ENCODE data around the gene KANK3.
"Not testable (repeated sequence)": the region's sequence is repeated elsewhere in the genome, so short reads cannot be mapped to it uniquely, and the experiment has no call there.

Gene KANK3

DNA sequence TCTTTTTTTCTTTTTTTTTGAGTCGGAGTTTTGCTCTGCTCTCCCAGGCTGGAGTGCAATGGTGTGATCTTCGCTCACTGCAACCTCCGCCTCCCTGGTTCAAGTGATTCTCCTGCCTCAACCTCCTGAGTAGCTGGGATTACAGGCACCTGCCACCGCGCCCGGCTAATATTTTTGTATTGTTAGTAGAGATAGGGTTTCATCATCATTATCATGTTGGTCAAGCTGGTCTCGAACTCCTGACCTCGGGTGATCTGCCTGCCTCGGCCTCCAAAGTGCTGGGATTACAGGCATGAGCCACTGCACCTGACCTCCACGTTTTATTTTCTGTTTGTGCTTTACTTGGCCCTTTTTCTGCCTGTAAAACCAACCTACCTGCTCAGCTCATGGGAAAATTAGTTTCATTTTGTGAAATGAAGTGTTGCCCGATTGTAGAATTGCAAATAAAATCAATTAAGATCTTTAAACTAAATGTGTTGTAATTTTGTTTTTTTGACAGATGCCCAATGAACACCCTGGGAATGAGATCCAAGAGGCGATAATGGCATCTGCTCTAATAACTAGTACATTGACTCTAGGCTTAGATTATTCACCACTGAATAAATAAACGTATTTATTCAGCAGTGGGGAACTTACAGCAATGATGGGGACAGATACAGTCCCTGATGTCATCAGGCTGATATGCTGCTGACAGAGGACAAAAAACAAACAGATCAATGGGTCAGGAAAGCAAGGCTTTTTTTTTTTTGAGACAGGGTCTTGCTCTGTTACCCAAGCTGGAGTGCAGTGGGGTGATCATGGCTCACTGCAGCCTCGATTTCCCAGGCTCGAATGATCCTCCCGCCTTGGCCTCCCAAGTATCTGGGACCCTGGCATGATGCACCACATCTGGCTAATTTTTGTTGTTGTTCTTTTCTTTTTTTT lies 44.9 kb upstream of the KANK3 start:
- peak; percentile 46 for DNase-seq
- WGBS, result 98% methylated on average over 12 of the region's 16 CpGs
- no peak overlapping the region for H3K4me3 ChIP-seq (ENCODE audit: insufficient read depth in 1 of 2, low read depth in 1 of 2, low read length in 2 of 2)

DNA sequence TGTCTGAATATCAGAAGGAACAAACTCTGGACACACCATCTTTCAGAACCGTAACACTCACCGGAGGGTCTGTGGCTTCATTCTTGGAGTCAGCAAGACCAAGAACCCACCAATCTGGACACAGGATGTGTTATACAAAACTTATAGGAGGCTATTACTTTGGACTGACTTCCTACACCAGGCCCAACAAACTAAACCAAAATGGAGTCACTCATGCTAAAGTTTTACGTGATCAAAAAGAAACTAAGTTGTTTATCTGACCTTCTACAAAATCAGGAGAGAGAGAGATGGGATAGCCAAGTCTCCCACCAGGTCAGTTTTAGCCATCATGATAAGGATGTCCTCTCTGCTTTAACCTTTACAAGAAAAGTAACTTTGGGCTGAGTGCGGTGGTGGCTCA lies 43.9 kb upstream of the KANK3 start:
- Histone ChIP-seq H3K4me3 (ENCODE audit: insufficient read depth in 1 of 2, low read depth in 1 of 2, low read length in 2 of 2) (no peak overlapping the region), H3K4ac (ENCODE audit: low read depth in 1 of 2, low read length in 2 of 2) (no peak overlapping the region), H3K14ac (ENCODE audit: low read length in 2 of 2) (no peak overlapping the region), H2BK15ac (ENCODE audit: low read depth, poor library complexity, severe bottlenecking) (no peak overlapping the region), H2BK12ac (ENCODE audit: low read length in 2 of 2) (no peak overlapping the region), H3K9ac (ENCODE audit: low read length) (no peak overlapping the region), H2AK5ac (ENCODE audit: low read length, severe bottlenecking) (no peak overlapping the region), H2BK120ac (ENCODE audit: low read depth, low read length) (no peak overlapping the region), H4K8ac (ENCODE audit: low read length) (no peak overlapping the region), H3K27ac (ENCODE audit: low read length, poor library complexity, severe bottlenecking) (no peak overlapping the region), H2AFZ (ENCODE audit: low read depth, low read length) (no peak overlapping the region), H3K27me3 (ENCODE audit: control insufficient read depth in 1 of 2, insufficient read depth in 1 of 2, low read length in 2 of 2) (no peaks in the 10 kb centered on the region), H3K9me3 (ENCODE audit: control insufficient read depth, low read length) (no peaks in the 10 kb centered on the region), H4K91ac (ENCODE audit: low read length) (no peak overlapping the region), H3K18ac (ENCODE audit: low read depth in 1 of 2, low read length in 2 of 2) (no peak overlapping the region), H3K79me1 (replicated peaks; ENCODE audit: low read length, poor library complexity, severe bottlenecking) (peaks cover 4% of the 10 kb centered on the region), H3K36me3 (ENCODE audit: control insufficient read depth in 1 of 2, insufficient read depth in 2 of 2, low read depth in 1 of 2, low read length in 2 of 2) (peaks cover 6% of the 10 kb centered on the region in 2 experiments), H3K23ac (ENCODE audit: low read length in 2 of 2) (no peak overlapping the region), H3K4me1 (ENCODE audit: control insufficient read depth, insufficient read depth, low read depth, low read length) (peaks cover 12% of the 10 kb centered on the region), H3K4me2 (ENCODE audit: low read length, poor library complexity, severe bottlenecking) (no peak overlapping the region), H2BK5ac (ENCODE audit: low read depth, low read length, poor library complexity, severe bottlenecking) (no peak overlapping the region)
- DNase-seq, result no peak
- WGBS, result 76% methylated on average over 3 of the region's 4 CpGs

More for the DNA sequence above, 44.9 kb upstream of the KANK3 start:
- H4K91ac ChIP-seq (ENCODE audit: low read length), result no peak overlapping the region
- H3K27ac ChIP-seq (ENCODE audit: low read length, poor library complexity, severe bottlenecking), result no peak overlapping the region
- no peak overlapping the region for H2AK5ac ChIP-seq (ENCODE audit: low read length, severe bottlenecking)
- no peak overlapping the region for H3K9ac ChIP-seq (ENCODE audit: low read length)
- no peak overlapping the region for H3K18ac ChIP-seq (ENCODE audit: low read depth in 1 of 2, low read length in 2 of 2)
- H3K4me2 ChIP-seq (ENCODE audit: low read length, poor library complexity, severe bottlenecking), result no peak overlapping the region
- H3K14ac ChIP-seq (ENCODE audit: low read length in 2 of 2), result no peak overlapping the region
- no peak overlapping the region for H3K4ac ChIP-seq (ENCODE audit: low read depth in 1 of 2, low read length in 2 of 2)
- H2BK5ac ChIP-seq (ENCODE audit: low read depth, low read length, poor library complexity, severe bottlenecking), result no peak overlapping the region
- H3K23ac ChIP-seq (ENCODE audit: low read length in 2 of 2), result no peak overlapping the region
- H3K9me3 ChIP-seq (ENCODE audit: control insufficient read depth, low read length), result no peaks in the 10 kb centered on the region
- peaks cover 6% of the 10 kb centered on the region in 2 experiments for H3K36me3 ChIP-seq (ENCODE audit: control insufficient read depth in 1 of 2, insufficient read depth in 2 of 2, low read depth in 1 of 2, low read length in 2 of 2)
- no peak overlapping the region for H2BK120ac ChIP-seq (ENCODE audit: low read depth, low read length)
- H2BK12ac ChIP-seq (ENCODE audit: low read length in 2 of 2), result no peak overlapping the region
- H4K8ac ChIP-seq (ENCODE audit: low read length), result no peak overlapping the region
- peaks cover 4% of the 10 kb centered on the region for H3K79me1 ChIP-seq (replicated peaks; ENCODE audit: low read length, poor library complexity, severe bottlenecking)
- H3K27me3 ChIP-seq (ENCODE audit: control insufficient read depth in 1 of 2, insufficient read depth in 1 of 2, low read length in 2 of 2), result no peaks in the 10 kb centered on the region
- H2BK15ac ChIP-seq (ENCODE audit: low read depth, poor library complexity, severe bottlenecking), result no peak overlapping the region
- H3K4me1 ChIP-seq (ENCODE audit: control insufficient read depth, insufficient read depth, low read depth, low read length), result peaks cover 16% of the 10 kb centered on the region
- H2AFZ ChIP-seq (ENCODE audit: low read depth, low read length), result no peak overlapping the region

DNA sequence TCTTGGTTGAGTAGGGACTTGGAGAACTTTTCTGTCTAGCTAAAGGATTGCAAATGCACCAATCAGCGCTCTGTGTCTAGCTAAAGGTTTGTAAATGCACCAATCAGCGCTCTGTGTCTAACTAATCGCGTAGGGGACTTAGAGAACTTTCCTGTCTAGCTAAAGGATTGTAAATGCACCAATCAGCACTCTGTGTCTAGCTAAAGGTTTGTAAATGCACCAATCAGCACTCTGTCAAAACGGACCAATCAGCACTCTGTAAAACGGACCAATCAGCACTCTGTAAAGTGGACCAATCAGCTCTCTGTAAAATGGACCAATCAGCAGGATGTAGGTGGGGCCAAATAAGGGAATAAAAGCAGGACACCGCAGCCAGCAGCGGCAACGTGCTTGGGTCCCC lies 43.4 kb upstream of the KANK3 start:
- 84% methylated on average over 8 of the region's 9 CpGs for WGBS
- not testable (repeated sequence) for H3K36me3 ChIP-seq (ENCODE audit: control insufficient read depth in 1 of 2, insufficient read depth in 2 of 2, low read depth in 1 of 2, low read length in 2 of 2); H3K27ac ChIP-seq (ENCODE audit: low read length, poor library complexity, severe bottlenecking); H3K9ac ChIP-seq (ENCODE audit: low read length); H3K4me1 ChIP-seq (ENCODE audit: control insufficient read depth, insufficient read depth, low read depth, low read length); H3K9me3 ChIP-seq (ENCODE audit: control insufficient read depth, low read length); H3K14ac ChIP-seq (ENCODE audit: low read length in 2 of 2); H2BK5ac ChIP-seq (ENCODE audit: low read depth, low read length, poor library complexity, severe bottlenecking); H3K4ac ChIP-seq (ENCODE audit: low read depth in 1 of 2, low read length in 2 of 2); H4K8ac ChIP-seq (ENCODE audit: low read length); H3K79me1 ChIP-seq (replicated peaks; ENCODE audit: low read length, poor library complexity, severe bottlenecking); H3K4me2 ChIP-seq (ENCODE audit: low read length, poor library complexity, severe bottlenecking); H2BK15ac ChIP-seq (ENCODE audit: low read depth, poor library complexity, severe bottlenecking); H2BK12ac ChIP-seq (ENCODE audit: low read length in 2 of 2); H3K23ac ChIP-seq (ENCODE audit: low read length in 2 of 2); H2BK120ac ChIP-seq (ENCODE audit: low read depth, low read length); H3K4me3 ChIP-seq (ENCODE audit: insufficient read depth in 1 of 2, low read depth in 1 of 2, low read length in 2 of 2); DNase-seq; H3K18ac ChIP-seq (ENCODE audit: low read depth in 1 of 2, low read length in 2 of 2); H2AFZ ChIP-seq (ENCODE audit: low read depth, low read length); H3K27me3 ChIP-seq (ENCODE audit: control insufficient read depth in 1 of 2, insufficient read depth in 1 of 2, low read length in 2 of 2); H4K91ac ChIP-seq (ENCODE audit: low read length); H2AK5ac ChIP-seq (ENCODE audit: low read length, severe bottlenecking)

DNA sequence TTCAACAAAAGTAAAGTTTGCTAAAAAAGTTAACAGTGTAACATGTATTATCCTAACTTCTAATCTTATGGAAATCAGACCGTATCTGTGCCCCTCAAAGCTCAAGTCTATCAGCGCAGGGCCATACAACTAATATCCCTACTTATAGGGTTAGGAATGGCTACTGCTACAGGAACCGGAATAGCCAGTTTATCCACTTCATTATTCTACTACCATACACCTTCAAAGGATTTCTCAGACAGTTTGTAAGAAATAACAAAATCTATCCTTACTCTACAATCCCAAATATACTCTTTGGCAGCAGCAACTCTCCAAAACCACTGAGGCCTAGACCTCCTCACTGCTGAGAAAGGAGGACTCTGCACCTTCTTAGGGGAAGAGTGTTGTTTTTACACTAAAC lies 42.5 kb upstream of the KANK3 start:
- H3K36me3 ChIP-seq (ENCODE audit: control insufficient read depth in 1 of 2, insufficient read depth in 2 of 2, low read depth in 1 of 2, low read length in 2 of 2); H3K23ac ChIP-seq (ENCODE audit: low read length in 2 of 2); H2BK5ac ChIP-seq (ENCODE audit: low read depth, low read length, poor library complexity, severe bottlenecking); H4K8ac ChIP-seq (ENCODE audit: low read length); H3K4ac ChIP-seq (ENCODE audit: low read depth in 1 of 2, low read length in 2 of 2); H3K9me3 ChIP-seq (ENCODE audit: control insufficient read depth, low read length); H3K79me1 ChIP-seq (replicated peaks; ENCODE audit: low read length, poor library complexity, severe bottlenecking); H4K91ac ChIP-seq (ENCODE audit: low read length); H2AK5ac ChIP-seq (ENCODE audit: low read length, severe bottlenecking); H3K4me2 ChIP-seq (ENCODE audit: low read length, poor library complexity, severe bottlenecking); H3K27me3 ChIP-seq (ENCODE audit: control insufficient read depth in 1 of 2, insufficient read depth in 1 of 2, low read length in 2 of 2); H3K27ac ChIP-seq (ENCODE audit: low read length, poor library complexity, severe bottlenecking); H3K14ac ChIP-seq (ENCODE audit: low read length in 2 of 2); H3K4me3 ChIP-seq (ENCODE audit: insufficient read depth in 1 of 2, low read depth in 1 of 2, low read length in 2 of 2); H2AFZ ChIP-seq (ENCODE audit: low read depth, low read length); H2BK12ac ChIP-seq (ENCODE audit: low read length in 2 of 2); H3K4me1 ChIP-seq (ENCODE audit: control insufficient read depth, insufficient read depth, low read depth, low read length); H2BK120ac ChIP-seq (ENCODE audit: low read depth, low read length); H3K18ac ChIP-seq (ENCODE audit: low read depth in 1 of 2, low read length in 2 of 2); H3K9ac ChIP-seq (ENCODE audit: low read length); H2BK15ac ChIP-seq (ENCODE audit: low read depth, poor library complexity, severe bottlenecking); DNase-seq: not testable (repeated sequence)
- WGBS, result 94% methylated on average over 3 of the region's 3 CpGs

Measured in mesenchymal stem cell (in vitro differentiated cells and primary cell).